Skeletal muscle cell (primary cell): ENCODE data around the gene DAO.

Experiments
- DNase-seq: peaks from one replicate; pipeline ENCODE4 v3.0.0-alpha.2; 2010; ENCODE audit warnings: low read depth
- H3K4me3 ChIP-seq: 2 replicates; pipeline ENCODE4 v1.5.1; 2011; ENCODE audit warnings: low read depth, mild to moderate bottlenecking, control low read depth, low read length, moderate library complexity

The DAO gene

DNA sequence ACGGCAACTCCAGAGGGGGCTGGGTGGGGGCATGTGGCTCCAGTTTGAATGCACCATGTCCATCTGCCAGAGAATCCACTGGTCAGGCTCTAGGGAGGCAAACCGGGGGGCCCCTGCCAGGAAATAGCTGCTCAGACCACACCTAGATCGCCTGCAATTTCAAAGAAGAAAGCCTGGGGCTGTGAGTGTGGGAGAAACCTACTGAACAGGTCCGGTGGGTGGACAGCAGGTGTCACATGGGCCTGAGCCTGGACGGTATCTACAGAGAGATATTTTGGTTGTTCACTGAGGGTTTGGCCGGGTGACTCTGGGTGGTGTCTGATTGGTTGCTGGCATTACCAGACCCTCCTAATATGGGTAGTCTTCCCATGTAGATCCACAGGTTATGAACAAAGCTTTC is 32.0 kb downstream of the DAO start:
- DNase-seq, result no peak
- no peak overlapping the region for H3K4me3 ChIP-seq

DNA sequence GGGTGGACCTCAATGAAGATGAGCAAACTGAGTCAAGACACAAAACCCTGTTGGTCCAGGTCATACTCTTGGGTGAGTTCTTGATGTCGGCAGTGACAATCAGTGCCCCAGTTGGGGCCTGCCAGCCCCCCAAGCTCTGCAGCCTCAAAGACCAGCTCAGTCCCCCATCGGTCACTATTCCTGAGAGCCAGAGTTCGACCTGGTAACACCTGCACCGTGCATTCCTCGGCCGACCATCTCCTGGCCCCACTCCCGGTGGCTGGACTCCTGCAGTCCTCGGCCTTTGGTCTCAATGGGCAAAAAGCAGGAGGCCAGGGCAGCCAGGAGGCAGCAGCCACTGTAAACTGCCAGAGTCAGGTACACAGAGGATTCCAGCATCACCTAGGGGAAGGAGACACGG is 32.5 kb downstream of the DAO start:
- DNase-seq, result no peak
- no peak overlapping the region for H3K4me3 ChIP-seq

DNA sequence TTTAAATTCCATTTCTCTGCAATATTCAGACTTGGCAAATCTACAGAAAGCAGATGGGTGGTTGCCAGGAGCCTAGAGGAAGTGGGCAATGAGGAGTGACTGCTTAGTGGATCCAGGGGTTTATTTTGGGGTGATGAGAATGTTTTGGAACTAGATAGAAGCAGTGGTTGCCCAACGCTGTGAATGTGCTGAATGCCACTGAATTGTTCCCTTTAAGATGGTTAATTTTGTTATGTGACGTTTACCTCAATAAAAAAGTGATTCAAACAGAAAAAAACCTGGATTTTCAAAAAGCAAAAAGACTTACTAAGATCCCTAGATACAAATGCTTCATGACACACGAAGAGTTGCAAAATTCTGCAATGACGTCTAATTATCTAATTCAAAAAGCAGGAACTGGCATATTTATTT is 34.2 kb downstream of the DAO start:
- H3K4me3 ChIP-seq, result no peak overlapping the region
- no peak for DNase-seq

DNA sequence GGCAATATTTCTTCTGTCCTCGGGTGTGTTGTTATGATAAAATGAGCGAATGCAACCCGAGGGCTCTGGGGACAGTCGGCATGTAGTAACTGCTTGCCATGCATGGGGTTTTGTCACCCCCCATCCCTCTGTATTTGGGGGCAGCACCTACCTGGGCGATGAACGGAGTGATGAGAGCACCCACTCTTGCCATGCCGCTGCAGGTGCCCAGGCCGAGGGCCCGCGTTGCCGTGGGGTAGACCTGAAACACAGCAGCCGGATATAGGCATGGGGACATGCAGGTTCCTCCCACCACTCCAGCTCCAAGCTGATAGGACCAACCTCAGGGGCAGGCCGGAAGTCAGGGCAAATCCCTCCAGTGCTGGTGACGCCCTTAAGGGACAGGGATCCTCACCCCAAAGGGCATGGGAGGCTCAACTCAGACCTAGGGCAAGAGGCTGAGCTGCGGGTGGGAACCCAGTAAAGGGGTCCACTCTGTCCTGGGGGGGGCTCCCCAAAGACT is 35.8 kb downstream of the DAO start:
- H3K4me3 ChIP-seq, result no peak overlapping the region
- DNase-seq, result no peak

DNA sequence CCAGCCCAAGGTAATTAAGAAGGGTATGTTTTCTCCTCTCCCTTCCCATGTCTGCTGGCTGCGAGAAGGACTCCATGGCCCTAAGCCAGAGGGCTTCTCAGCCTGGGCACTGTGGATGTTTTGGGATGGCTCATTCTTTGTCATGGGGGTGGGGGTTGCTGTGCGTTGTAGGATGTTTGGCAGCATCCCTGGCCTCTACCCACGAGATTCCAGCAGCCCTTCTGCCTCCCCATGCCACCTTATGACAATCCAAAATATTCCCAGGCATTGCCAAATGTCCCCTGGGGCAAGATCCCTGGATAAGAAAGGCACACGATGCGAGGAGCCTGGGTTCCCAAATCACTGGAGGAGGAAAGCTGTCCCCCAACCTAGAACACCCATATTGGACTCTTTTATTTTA is 36.4 kb downstream of the DAO start:
- H3K4me3 ChIP-seq, result no peak overlapping the region

DNA sequence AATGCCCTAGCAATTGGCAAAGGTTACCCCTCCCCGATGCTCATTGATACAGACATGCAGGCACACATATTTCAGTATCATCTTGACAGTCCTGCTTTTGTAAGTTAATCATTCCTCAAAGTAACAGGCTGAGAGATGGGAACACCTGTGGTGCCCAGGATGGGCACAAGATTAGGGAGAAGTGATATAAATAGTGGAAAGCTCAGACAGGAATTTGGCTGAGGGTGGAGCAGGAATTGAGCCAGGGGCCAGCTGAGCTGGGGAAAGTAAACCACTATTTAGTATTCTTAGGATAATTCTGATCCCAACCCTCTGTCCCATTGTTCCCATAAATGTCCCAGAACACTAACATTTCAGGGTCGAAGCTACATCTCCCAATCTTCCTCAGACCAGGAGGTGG is 38.3 kb downstream of the DAO start:
- no peak overlapping the region for H3K4me3 ChIP-seq
- DNase-seq, result no peak

More for the DNA sequence above, 36.4 kb downstream of the DAO start:
- no peak for DNase-seq

DNA sequence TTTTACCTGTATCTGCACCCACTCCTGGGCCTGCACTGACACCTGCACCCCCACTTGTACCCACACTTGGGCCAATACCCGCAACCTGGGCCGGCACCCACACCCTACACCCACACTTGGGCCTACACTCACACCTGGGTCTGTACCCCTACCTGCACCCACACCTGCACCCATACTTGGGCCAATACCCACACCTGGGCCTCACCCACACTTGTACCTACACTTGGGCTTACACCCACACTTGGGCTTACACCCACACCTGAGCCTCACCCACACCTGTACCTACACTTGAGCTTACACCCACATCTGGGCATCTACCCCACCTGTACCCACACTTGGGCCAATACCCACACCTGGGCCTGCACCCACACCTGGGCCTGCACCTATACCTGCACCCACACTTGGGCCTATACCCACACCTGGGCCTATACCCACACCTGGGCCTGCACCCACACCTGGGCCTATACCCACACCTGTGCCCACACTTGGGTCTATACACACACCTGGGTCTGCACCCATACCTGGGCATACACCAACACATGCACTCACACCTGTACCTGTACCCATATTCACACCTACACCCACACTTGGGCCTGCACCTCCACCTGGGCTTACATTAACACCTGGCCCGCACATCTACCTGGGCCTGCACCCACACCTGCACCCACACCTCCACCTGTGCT is 39.2 kb downstream of the DAO start:
- no peak for DNase-seq
- H3K4me3 ChIP-seq, result no peak overlapping the region

DNA sequence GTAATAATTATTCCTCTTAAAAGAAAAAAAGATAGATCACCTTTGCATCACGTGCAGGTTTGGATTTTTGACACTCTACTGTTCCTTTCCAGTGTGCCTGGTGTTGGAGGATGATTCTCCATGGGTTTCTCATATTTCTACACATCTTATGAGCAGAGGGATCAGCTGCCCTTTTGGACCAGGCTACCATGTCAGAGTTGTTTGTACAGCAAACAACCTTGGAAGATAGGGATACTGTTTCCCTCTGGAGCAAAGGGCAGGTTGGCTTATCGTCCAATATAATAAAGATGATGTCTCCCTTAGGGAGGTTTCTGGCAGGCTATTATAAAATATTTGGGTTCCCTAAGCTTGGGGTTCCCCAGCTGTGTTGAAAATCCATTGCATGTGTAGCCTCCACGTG is 42.1 kb downstream of the DAO start:
- no peak for DNase-seq
- no peak overlapping the region for H3K4me3 ChIP-seq

DNA sequence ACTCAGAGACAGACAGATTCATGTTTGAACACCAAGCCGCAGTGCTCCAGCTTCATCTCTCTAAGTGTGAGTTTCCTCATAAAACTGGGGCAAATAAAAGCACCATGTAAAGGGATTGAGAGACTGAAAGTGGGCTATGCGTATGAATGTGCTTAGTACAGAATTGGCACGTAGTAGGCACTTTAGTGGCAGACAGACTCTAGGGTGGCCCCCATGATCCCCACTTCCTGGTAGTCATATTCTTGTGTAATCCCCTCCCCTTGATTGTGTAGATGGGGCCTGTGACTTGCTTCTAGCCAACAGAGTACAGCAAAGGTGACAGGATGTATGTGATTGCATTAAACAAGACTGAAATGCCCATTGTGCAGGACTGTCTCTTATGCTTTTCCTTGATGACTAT is 43.0 kb downstream of the DAO start:
- H3K4me3 ChIP-seq, result no peak overlapping the region
- no peak for DNase-seq

DNA sequence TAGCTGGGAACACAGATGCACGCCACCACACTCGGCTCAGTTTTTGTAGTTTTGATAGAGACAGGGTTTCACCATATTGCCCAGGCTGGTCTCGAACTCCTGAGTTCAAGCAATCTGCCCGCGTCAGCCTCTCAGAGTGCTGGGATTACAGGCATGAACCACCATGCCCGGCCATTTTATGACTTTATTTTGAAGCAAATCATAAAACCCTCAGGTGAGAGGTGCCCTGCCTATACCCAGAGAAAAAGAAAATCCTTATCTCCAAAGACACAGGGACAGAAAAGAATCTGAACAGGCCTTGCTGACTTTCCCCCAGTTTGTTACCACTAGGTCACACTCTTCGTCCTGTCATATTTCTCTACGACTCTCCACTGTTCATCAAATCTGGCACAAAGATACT is 48.8 kb downstream of the DAO start:
- no peak for DNase-seq
- H3K4me3 ChIP-seq, result no peak overlapping the region

DNA sequence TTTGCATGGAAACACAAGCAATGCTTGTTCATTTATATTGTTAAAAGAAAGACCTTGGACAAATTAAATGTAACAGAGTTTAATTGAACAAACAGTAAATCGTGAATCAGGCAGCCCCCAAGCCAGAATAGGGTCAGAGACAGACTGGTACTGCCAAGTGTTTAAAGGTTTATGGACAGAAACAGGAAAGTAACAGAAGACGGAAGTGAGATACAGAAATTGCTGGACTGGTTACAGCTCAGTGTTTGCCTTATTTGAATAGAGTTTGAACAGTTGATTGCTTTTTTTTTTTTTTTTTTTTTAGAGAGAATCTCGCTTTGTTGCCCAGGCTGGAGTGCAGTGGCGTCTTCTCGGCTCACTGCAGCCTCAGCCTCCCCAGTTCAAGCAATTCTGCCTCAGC is 50.3 kb downstream of the DAO start:
- no peak overlapping the region for H3K4me3 ChIP-seq
- DNase-seq, result no peak

DNA sequence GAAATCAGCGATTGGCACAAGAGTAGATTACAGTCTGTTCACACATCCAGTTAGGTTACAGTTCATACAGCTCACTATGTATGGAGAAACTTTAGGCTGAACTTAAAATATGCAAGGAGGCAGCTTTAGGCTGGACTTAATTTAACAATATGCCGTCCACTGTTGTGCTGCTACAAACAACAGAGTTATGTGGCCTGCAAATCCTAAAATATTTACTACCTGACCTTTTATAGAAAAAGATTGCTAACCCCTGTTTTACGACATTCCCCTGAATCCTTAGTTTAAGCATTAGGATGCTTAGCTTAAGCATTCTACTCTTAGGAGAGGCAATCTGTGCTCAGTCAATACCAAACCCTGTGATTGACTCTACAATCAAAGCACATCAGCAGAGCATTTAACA is 50.9 kb downstream of the DAO start:
- no peak overlapping the region for H3K4me3 ChIP-seq
- no peak for DNase-seq

DNA sequence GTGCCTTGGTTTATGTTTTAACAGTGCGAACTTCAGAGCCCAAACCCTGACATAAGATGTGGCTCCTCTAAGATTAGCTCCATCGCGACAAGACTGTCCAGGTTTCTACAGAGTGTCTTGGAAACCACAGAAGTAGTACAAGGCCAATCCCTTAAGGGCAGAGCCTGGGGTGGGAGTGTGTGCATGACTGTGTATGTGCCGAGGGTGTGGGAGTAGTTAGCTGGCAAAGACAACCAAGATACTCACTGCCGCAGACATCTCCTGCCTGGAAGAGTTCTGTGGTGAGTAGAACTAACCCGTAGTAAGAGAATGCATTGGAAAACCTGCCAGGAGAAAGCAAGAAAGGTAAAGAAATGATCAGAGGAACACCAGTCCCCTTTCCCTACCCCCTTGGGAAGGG is 54.1 kb downstream of the DAO start:
- H3K4me3 ChIP-seq, result no peak overlapping the region
- no peak for DNase-seq

DNA sequence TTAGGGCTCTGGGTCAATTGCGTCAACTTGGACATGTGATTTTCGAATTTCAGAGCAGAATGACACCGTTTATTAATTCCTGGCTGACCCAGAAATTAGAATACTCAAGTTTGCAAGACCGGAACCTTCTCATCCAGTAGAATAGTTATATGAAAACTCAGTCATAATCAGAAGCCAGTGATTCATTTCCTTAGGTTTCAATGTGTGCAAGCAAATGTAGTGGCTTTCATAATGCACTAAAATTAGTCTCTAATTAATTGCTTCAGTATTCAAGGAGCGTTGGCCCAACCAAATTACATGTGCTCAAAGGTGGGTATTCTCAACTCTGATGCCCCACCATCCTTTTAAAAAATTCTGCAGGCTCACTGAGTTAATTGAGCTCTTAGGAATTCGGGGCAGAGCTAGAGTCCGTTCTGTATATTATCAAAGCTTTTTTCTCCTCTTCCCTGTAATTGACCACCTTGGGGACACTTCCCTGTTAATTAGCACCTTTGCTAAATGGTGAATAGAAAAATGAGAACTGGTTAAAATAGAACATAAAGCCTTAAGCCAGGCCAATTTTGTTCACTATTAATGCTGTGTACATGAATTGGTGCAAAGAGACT is 55.4 kb downstream of the DAO start:
- DNase-seq, result no peak
- H3K4me3 ChIP-seq, result no peak overlapping the region

DNA sequence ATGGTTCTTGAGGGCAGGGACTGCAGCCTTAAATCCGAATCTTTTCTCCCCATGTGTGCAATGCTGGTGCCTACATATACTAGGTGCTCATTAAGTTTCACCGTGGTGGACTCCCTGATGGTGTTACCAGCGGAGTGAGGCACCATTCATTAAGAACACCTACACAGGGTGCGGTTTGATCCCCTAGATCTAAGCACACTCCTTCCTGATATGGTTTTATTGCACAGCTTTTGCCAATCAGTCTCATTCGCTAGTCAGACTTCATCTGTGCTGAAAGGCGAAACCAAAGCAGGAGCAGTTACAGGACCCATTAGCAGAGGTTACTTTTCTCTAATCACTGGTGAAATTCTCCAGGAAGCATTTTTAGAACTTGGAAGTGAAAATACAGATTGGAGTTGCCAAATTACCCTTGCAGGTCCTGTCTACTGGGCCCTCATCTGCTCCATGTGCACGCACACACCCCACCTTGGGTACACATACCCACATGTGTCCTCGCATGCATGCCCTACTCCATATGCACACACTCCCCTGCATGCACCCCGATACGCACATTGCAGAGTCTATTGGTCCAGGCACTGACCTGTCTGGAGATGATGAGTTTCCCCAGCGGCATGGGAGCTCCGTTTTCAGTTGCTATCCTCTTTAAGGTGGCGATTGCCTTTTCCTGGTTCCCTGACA is 58.5 kb downstream of the DAO start:
- DNase-seq, result no peak
- no peak overlapping the region for H3K4me3 ChIP-seq

DNA sequence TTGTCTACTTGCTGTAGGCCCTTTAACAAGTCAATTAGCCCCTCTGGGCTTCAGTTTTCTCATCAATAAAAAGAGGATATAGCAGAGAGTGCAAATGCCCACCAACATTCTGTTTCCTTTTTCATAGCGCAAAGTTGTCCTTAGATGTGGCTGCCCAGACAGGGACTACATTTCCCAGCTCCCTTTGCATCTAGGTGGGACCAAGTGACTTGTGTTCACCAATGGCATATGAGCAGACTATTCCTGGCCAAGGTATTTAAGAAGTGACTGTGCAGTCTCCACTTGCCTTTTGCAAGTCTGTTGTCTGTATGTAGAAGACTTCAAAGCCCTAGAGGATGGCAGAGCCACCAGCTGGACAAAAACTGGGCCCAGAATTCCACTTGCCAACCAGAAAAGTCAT is 59.7 kb downstream of the DAO start:
- no peak overlapping the region for H3K4me3 ChIP-seq
- DNase-seq, result no peak

DNA sequence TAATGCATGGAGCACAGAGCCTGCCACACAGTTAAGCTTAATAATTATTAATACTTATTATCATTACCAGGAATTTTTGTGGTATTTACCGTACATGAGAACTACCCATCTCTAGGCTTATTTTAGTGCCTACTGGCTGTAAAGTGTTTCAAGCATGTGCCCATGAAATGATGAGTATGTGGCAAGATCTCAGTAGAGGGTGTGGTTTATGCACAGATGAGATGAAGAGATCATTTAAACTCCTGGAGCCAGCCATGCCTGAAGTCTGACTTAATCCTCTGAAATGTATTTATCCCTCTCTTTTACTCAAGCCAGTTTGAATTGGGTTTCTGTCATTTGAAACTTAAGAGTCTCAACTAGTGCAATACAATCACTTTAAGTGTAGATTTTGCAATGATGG is 60.2 kb downstream of the DAO start:
- H3K4me3 ChIP-seq, result no peak overlapping the region

DNA sequence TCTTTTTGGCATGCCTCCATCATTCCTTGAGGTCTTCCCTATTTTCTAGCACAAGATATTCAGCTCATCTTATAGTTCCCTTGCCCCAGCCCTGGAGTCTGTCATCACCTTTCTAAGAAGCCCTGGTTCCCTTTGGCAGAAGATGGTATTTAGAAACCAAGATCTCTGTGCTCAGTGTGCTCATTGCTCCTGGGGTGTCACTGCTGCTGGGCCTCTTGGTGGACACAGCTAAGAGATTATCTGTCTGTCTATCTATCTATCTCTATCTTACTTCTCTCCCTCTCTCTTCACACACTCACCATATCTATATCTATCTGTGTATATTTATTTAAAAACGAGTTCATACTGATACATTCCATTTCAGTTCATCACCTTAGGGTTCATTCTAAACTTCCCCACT is 67.2 kb downstream of the DAO start:
- no peak overlapping the region for H3K4me3 ChIP-seq
- DNase-seq, result no peak

More for the DNA sequence above, 60.2 kb downstream of the DAO start:
- no peak for DNase-seq

DNA sequence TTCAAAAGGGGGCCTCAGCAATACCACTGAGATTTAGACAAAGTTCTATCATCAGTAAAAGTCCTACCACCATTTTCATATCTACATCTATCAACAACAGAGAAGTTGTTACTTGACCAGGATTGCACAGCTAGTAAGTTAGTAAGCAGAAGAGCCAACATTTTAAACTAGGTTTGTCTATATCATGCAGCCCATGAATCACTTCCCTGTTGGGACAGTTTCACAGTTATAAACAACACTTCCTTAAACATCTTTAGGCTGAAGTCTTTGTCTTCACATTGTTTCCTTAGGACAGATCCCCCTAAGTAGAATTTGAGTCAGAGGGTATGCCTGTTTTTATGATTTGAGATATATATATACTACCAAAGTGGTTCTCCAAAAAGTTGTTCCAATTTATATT is 68.5 kb downstream of the DAO start:
- no peak for DNase-seq
- no peak overlapping the region for H3K4me3 ChIP-seq

DNA sequence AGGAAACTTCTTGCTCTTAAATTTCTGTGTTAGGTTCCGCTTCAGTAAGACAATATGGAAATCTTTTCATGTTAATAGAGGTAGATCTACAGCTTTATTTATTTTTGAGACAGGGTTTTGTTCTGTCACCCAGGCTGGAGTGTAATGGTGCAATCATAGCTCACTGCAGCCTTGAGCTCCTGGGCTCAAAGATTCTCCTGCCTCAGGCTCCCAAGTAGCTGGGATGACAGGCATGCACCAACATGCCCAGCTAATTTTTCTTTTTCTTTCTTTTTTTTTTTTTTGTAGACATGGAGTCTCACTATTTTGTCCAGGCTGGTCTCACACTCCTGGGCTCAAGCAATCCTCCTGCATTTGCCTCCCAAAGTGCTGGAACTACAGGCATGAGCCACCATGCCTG is 70.1 kb downstream of the DAO start:
- no peak overlapping the region for H3K4me3 ChIP-seq
- no peak for DNase-seq
